ENCODE data around the gene IFIT1B. TPM values are rescaled to one million over a fixed set of nuclear protein-coding genes. Genes with fewer than 3 reads are reported as not detected.

The IFIT1B gene
- total and polyA plus RNA-seq, 9 of the 15 experiments (the other 6 are each of a cell fraction or from before 2014, with no cell fraction given), result not detected

GRCh38 chr10:89392974-89393373 lies 15.1 kb downstream of the IFIT1B start:
- no TSS peak for BruUV-seq (replicated peaks)
- FAIRE-seq (no peak), ATAC-seq (peak; percentile 67), DNase-seq (ENCODE audit: extremely low read depth in 1 of 4, low spot score in 3 of 4) (no peak)
- H3K4me2 ChIP-seq (ENCODE audit: insufficient read depth, low read length), result peak overlapping the region; percentile 76
- POLR2A ChIA-PET, result no interaction called here
- peak overlapping the region; percentile 93 for H2AFZ ChIP-seq (ENCODE audit: low read depth, low read length)
- TF ChIP-seq PRDM10 (IDR thresholded peaks at IDR 0.05; ENCODE audit: partially characterized antibody) (peak; percentile 5), GABPB1 (CRISPR knock-in tag; IDR thresholded peaks at IDR 0.05) (no peak), CEBPG (CRISPR knock-in tag; IDR thresholded peaks at IDR 0.05) (no peak), CEBPG (tag; conservative IDR thresholded peaks at IDR 0.05 in 1 of 2, IDR thresholded peaks at IDR 0.05 in 1 of 2) (peak in 1 of 2 experiments; percentile 60; a peak in 2 of 4 replicates), ZNF212 (CRISPR knock-in tag; IDR thresholded peaks at IDR 0.05) (no peak), CEBPB (tag; IDR thresholded peaks at IDR 0.05) (peak; percentile 66), U2AF1 (optimal IDR thresholded peaks at IDR 0.05; ENCODE audit: low read depth, low read length) (no peak)
- intact Hi-C loops (cut with micrococcal nuclease), result no loop called here
- no peak overlapping the region for H3K4me3 ChIP-seq
- H3K27ac ChIP-seq (ENCODE audit: extremely low read depth, low read depth, low read length), result no peak overlapping the region
- H3K9me3 ChIP-seq (replicated peaks; ENCODE audit: control insufficient read depth, insufficient read depth, low read depth, low read length), result no peaks in the 10 kb centered on the region
- no peaks in the 10 kb centered on the region for H3K79me2 ChIP-seq (ENCODE audit: control insufficient read depth, insufficient read depth, low read length)
- no peaks in the 10 kb centered on the region for H3K9me1 ChIP-seq (ENCODE audit: control insufficient read depth, insufficient read depth, low read length)
- H3K9ac ChIP-seq (ENCODE audit: insufficient read depth in 1 of 2, low read depth in 2 of 2, low read length in 2 of 2), result peak overlapping the region in 1 of 2 experiments; percentile 43; a peak in 1 of 4 replicates
- WGBS (ENCODE audit: insufficient coverage, low coverage, missing lambda C conversion rate), result 24% methylated on average over 2 of the region's 2 CpGs
- no peaks in the 10 kb centered on the region for H3K27me3 ChIP-seq (ENCODE audit: control insufficient read depth in 2 of 2, insufficient read depth in 2 of 2, low read length in 2 of 2)
- in situ Hi-C loops (cut with MboI), result no loop called here
- CTCF ChIA-PET (ENCODE audit: low intra/inter-chr PET ratio), result no interaction called here
- peaks cover 0 to 8% of the 10 kb centered on the region in 2 experiments; a peak in 3 of 5 replicates for H3K4me1 ChIP-seq (replicated peaks in 1 of 2; ENCODE audit: control insufficient read depth in 2 of 2, insufficient read depth in 2 of 2, low read length in 2 of 2)
- H4K20me1 ChIP-seq (replicated peaks; ENCODE audit: control insufficient read depth, insufficient read depth, low read length), result no peaks in the 10 kb centered on the region
- H3K36me3 ChIP-seq (ENCODE audit: control insufficient read depth, insufficient read depth, low read length), result no peaks in the 10 kb centered on the region

Measured in K562 (cell line).